ENCODE data around the gene ADAMTSL3. TPM values are rescaled to one million over a fixed set of nuclear protein-coding genes. Genes with fewer than 3 reads are reported as not detected.

ADAMTSL3 gene
- total and polyA plus RNA-seq, 2 of the 8 experiments (the other 6 are each of a cell fraction or from before 2014, with no cell fraction given), result 0.35 to 1.4 TPM

DNA sequence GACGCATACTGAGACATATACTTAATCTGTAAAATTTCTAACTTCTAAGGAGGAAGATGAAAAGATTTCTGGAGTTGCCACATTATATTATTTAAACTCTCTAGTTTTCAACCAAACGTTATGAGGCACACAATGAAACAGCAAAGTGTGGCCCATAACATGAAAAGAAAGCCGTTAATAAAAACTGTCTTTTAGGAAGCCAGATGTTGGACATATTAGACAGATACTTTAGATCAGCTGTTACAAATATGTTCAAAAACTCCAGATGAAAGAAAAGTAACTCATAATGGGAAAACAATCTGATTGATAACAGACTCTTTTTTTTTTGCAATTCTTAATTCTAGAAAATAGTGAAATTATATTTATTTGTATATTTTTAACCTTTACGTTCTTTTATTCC lies 34.3 kb downstream of the ADAMTSL3 start:
- Histone ChIP-seq H3K4me2 (ENCODE audit: insufficient read depth in 1 of 2, low read depth in 2 of 2, low read length in 2 of 2) (no peak overlapping the region), H3K27ac (ENCODE audit: low read depth, low read length) (no peak overlapping the region), H2BK15ac (ENCODE audit: low read length) (no peak overlapping the region), H3K4me3 (ENCODE audit: extremely low read depth in 1 of 4, insufficient read depth in 2 of 4, low read depth in 3 of 4, low read length in 4 of 4) (no peak overlapping the region), H3K23ac (ENCODE audit: insufficient read length) (no peak overlapping the region), H4K20me1 (replicated peaks in 1 of 2; ENCODE audit: control insufficient read depth in 1 of 2, insufficient read depth in 2 of 2, low read length in 2 of 2) (no peaks in the 10 kb centered on the region), H2AK5ac (ENCODE audit: low read depth, low read length) (no peak overlapping the region), H3K9ac (replicated peaks in 1 of 4; ENCODE audit: extremely low read depth in 1 of 4, low read depth in 3 of 4, low read length in 3 of 4) (no peak overlapping the region), H2AFZ (ENCODE audit: low read length) (no peak overlapping the region), H4K5ac (ENCODE audit: insufficient read length, low read depth, low read length) (no peak overlapping the region), H4K91ac (replicated peaks; ENCODE audit: insufficient read length, low read length) (no peak overlapping the region), H2BK20ac (ENCODE audit: low read length) (no peak overlapping the region), H3K14ac (ENCODE audit: insufficient read length) (no peak overlapping the region), H3K27me3 (replicated peaks in 1 of 4; ENCODE audit: control insufficient read depth in 3 of 4, extremely low read depth in 1 of 4, insufficient read depth in 3 of 4, low read length in 3 of 4) (no peaks in the 10 kb centered on the region), H3K36me3 (ENCODE audit: control insufficient read depth in 2 of 4, insufficient read depth in 4 of 4, low read length in 3 of 4) (no peaks in the 10 kb centered on the region), H3K79me1 (ENCODE audit: low read depth, low read length) (no peaks in the 10 kb centered on the region), H3K4ac (replicated peaks; ENCODE audit: insufficient read length, low read depth, low read length) (no peak overlapping the region), H2BK12ac (ENCODE audit: low read depth, low read length) (no peak overlapping the region), H2BK5ac (ENCODE audit: low read depth, low read length) (no peak overlapping the region), H3K9me3 (ENCODE audit: insufficient read depth in 2 of 2, low read depth in 1 of 2, low read length in 1 of 2) (no peaks in the 10 kb centered on the region), H3K79me2 (ENCODE audit: control insufficient read depth in 1 of 2, insufficient read depth in 2 of 2, low read length in 2 of 2) (no peaks in the 10 kb centered on the region), H4K8ac (ENCODE audit: extremely low read depth, insufficient read depth, low read length) (no peak overlapping the region), H3K18ac (ENCODE audit: extremely low read depth, low read length) (no peak overlapping the region), H3K4me1 (replicated peaks in 1 of 4; ENCODE audit: control insufficient read depth in 3 of 4, insufficient read depth in 4 of 4, low read length in 3 of 4) (peaks cover 0 to 2% (median 0%) of the 10 kb centered on the region in 4 experiments; a peak in 1 of 7 replicates), H3K56ac (replicated peaks; ENCODE audit: insufficient read length, low read depth, low read length) (no peak overlapping the region), H2BK120ac (replicated peaks; ENCODE audit: low read depth, low read length) (no peak overlapping the region), H3K23me2 (ENCODE audit: low read depth, low read length) (no peaks in the 10 kb centered on the region)
- DNase-seq (ENCODE audit: low read depth in 1 of 2, low spot score in 2 of 2), result no peak
- whole genome bisulfite sequencing, 2 experiments (ENCODE audit: extremely low coverage in 1 of 2, insufficient coverage in 1 of 2, insufficient read length in 1 of 2, insufficient replicate concordance in 2 of 2, low coverage in 1 of 2, low lambda C conversion rate in 2 of 2, missing lambda C conversion rate in 1 of 2), result 91% methylated on average over 4 of the region's 4 CpGs; no CpG with 5 or more reads in 1 of the 2 experiments
- ChIA-PET POLR2A (ENCODE audit: partially characterized antibody) (no interaction called here), CTCF (ENCODE audit: partially characterized antibody) (interaction anchor here (1.2 to 3.2 kb wide), 2 partner anchors 30 to 286 kb away, joined by 3 to 15 read pairs; no protein-coding TSS in a partner anchor)
- FAIRE-seq, result no peak
- no peak for TF ChIP-seq GTF2F1 (IDR thresholded peaks at IDR 0.05; ENCODE audit: borderline replicate concordance, low read depth, low read length)
- TF ChIP-seq SUZ12 (IDR thresholded peaks at IDR 0.05; ENCODE audit: low read length), result no peak
- TF ChIP-seq RAD21 (IDR thresholded peaks at IDR 0.05 in 1 of 2, conservative IDR thresholded peaks at IDR 0.05 in 1 of 2; ENCODE audit: low read depth in 2 of 2, low read length in 2 of 2), result no peak
- TF ChIP-seq TBP (IDR thresholded peaks at IDR 0.05; ENCODE audit: low read depth, low read length), result no peak
- TF ChIP-seq POLR2A (IDR thresholded peaks at IDR 0.05; ENCODE audit: control extremely low read depth in 1 of 2, low read depth in 2 of 2, low read length in 2 of 2), result no peak
- no peak for TF ChIP-seq TAF1 (IDR thresholded peaks at IDR 0.05; ENCODE audit: low read depth, low read length)
- TF ChIP-seq, protein P1, sequence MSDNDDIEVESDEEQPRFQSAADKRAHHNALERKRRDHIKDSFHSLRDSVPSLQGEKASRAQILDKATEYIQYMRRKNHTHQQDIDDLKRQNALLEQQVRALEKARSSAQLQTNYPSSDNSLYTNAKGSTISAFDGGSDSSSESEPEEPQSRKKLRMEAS (IDR thresholded peaks at IDR 0.05), result no peak
- TF ChIP-seq EGR1 (IDR thresholded peaks at IDR 0.05; ENCODE audit: borderline replicate concordance, low read depth, low read length), result no peak
- no peak for TF ChIP-seq POU5F1 (IDR thresholded peaks at IDR 0.05; ENCODE audit: low read depth, low read length)
- TF ChIP-seq ZNF274 (IDR thresholded peaks at IDR 0.05; ENCODE audit: borderline replicate concordance, extremely low read depth, low read length), result no peak
- no peak for TF ChIP-seq HDAC6 (IDR thresholded peaks at IDR 0.05; ENCODE audit: low read depth, low read length)
